Endothelial cell of umbilical vein (primary cell): ENCODE data around the gene MAP6. TPM values are rescaled to one million over a fixed set of nuclear protein-coding genes. Genes with fewer than 3 reads are reported as not detected.

Source experiments
- BruUV-seq: library from RNA; stranded (reverse); fragments of 400-500 nt; replicated peaks from 2 replicates; lab custom pipeline; 2021; lab: Mats Ljungman, UMichigan
- CTCF ChIA-PET: fragments of 300-600, 350-600 bp; sonication (Branson Sonifier 250); formaldehyde crosslinking; loops from one replicate; lab custom pipeline; 2021; ENCODE audit warnings: antibody characterized with exemption, inconsistent platforms; lab: Charles Lee
- POLR2A ChIA-PET: fragments of 300-600, 350-600 bp; sonication (Branson Sonifier 250); formaldehyde crosslinking; loops from one replicate; lab custom pipeline; 2021; ENCODE audit warnings: antibody characterized with exemption, inconsistent platforms; lab: Charles Lee
- DNase-seq: peaks from one replicate; pipeline ENCODE4 v3.0.0-alpha.2; 2011; ENCODE audit warnings: low read depth, low spot score
- FAIRE-seq: peaks from 2 replicates; lab custom pipeline; 2011; peaks lifted over from hg19 to GRCh38; lab: Jason Lieb, UNC
- H2AFZ ChIP-seq: 2 replicates; pipeline ENCODE4 v1.6.0; 2012; ENCODE audit warnings: low read depth, low read length, control low read depth, inconsistent platforms
- H3K27ac ChIP-seq: 2 replicates; pipeline ENCODE4 v1.5.1; 2011; ENCODE audit warnings: low read depth, mild to moderate bottlenecking, control low read depth, low read length, moderate library complexity; ENCODE audit not compliant: insufficient read depth
- H3K27me3 ChIP-seq, 2 experiments: 2 replicates each; pipeline versions ENCODE4 v1.6.0 to v1.6.1; 2011; ENCODE audit warnings: low read length in 2 of 2, mixed read lengths in 1 of 2; ENCODE audit not compliant: control insufficient read depth in 2 of 2, insufficient read depth in 2 of 2
- H3K36me3 ChIP-seq, 2 experiments: 2 replicates in 1 of 2; 3 replicates in 1 of 2; pipeline ENCODE4 v1.5.1; 2011; ENCODE audit warnings: low read length in 2 of 2, mild to moderate bottlenecking in 1 of 2, moderate library complexity in 1 of 2; ENCODE audit not compliant: control insufficient read depth in 2 of 2, insufficient read depth in 2 of 2; ENCODE audit errors: extremely low read depth in 1 of 2
- H3K4me1 ChIP-seq: 3 replicates; pipeline ENCODE4 v1.5.1; 2011; ENCODE audit warnings: mild to moderate bottlenecking, low read length; ENCODE audit not compliant: control insufficient read depth, insufficient read depth; ENCODE audit errors: extremely low read depth
- H3K4me2 ChIP-seq: 2 replicates; pipeline ENCODE4 v1.6.1; 2011; ENCODE audit warnings: low read length, control low read depth, mixed read lengths; ENCODE audit not compliant: insufficient read depth
- H3K4me3 ChIP-seq, 3 experiments: fragments of 200-600 bp in 1 of 3; sonication (generic), shearing (Covaris generic) in 1 of 3; replicated peaks in 1 of 3; 2 replicates each; pipeline ENCODE4 v1.5.1; 2011 to 2016; ENCODE audit warnings: control low read depth in 3 of 3, low read length in 3 of 3, mild to moderate bottlenecking in 2 of 3, inconsistent platforms in 1 of 3, low read depth in 1 of 3, moderate library complexity in 1 of 3; ENCODE audit not compliant: insufficient read depth in 1 of 3
- H3K79me2 ChIP-seq: 2 replicates; pipeline ENCODE4 v1.6.0; 2012; ENCODE audit warnings: low read length, inconsistent platforms; ENCODE audit not compliant: control insufficient read depth, insufficient read depth
- H3K9ac ChIP-seq: replicated peaks from 2 replicates; pipeline ENCODE3; 2011; ENCODE audit warnings: low read length, control low read depth; ENCODE audit not compliant: insufficient read depth; ENCODE audit errors: extremely low read depth
- H3K9me1 ChIP-seq: replicated peaks from 3 replicates; pipeline ENCODE4 v1.6.0; 2011; ENCODE audit warnings: mild to moderate bottlenecking, low read length; ENCODE audit not compliant: control insufficient read depth, insufficient read depth; ENCODE audit errors: extremely low read depth
- H3K9me3 ChIP-seq: replicated peaks from 2 replicates; pipeline ENCODE4 v1.5.1; 2012; ENCODE audit warnings: low read length, inconsistent platforms; ENCODE audit not compliant: control insufficient read depth, insufficient read depth
- H4K20me1 ChIP-seq: replicated peaks from 2 replicates; pipeline ENCODE3; 2011; ENCODE audit warnings: mild to moderate bottlenecking, low read length; ENCODE audit not compliant: control insufficient read depth, insufficient read depth; ENCODE audit errors: extremely low read depth
- MYC ChIP-seq: IDR thresholded peaks from one replicate; pipeline ENCODE4 v1.6.1; 2011; ENCODE audit warnings: mild to moderate bottlenecking, low read depth, low read length
- POLR2AphosphoS5 ChIP-seq: IDR thresholded peaks from 2 replicates; pipeline ENCODE4 v1.6.1; 2012; ENCODE audit warnings: low read depth, mild to moderate bottlenecking, control low read depth, low read length, moderate library complexity; ENCODE audit not compliant: insufficient read depth
- dilution Hi-C: fragments of 300-500 bp; cut with MboI; formaldehyde crosslinking; loops from one replicate; pipeline ENCODE4 v1.15.0; 2019; ENCODE audit warnings: low sequenced_read_pairs; ENCODE audit not compliant: extremely low pct_ligation_motif_present
- intact Hi-C: fragments of 100-400 bp; cut with micrococcal nuclease; formaldehyde crosslinking; loops from one replicate; pipeline ENCODE4 v1.10.0; 2022
- polyA plus RNA-seq, 4 experiments: library from polyadenylated mRNA; depleted of rRNA in 3 of 4; stranded (reverse) in 3 of 4; unstranded in 1 of 4; fragments of >200 nt; gene quantifications; 2 replicates each; pipeline versions ENCODE4 v1.2.1 to v1.2.3, GENCODE V29; 2011 to 2012; ENCODE audit warnings: missing spikeins in 1 of 4
- total RNA-seq: library from RNA; stranded (reverse); gene quantifications from 2 replicates; pipeline ENCODE4 v1.2.3, GENCODE V29; 2021
- TF ChIP-seq, protein P1 (sequence below): IDR thresholded peaks from 2 replicates; pipeline ENCODE4 v1.6.1; 2011; ENCODE audit not compliant: insufficient read depth, insufficient read length
- TF ChIP-seq, protein P2 (sequence below), 2 donors: IDR thresholded peaks; 1 replicate in 1 of 2; 2 replicates in 1 of 2; pipeline ENCODE4 v1.5.1; 2011; ENCODE audit warnings: low read length in 2 of 2, mild to moderate bottlenecking in 2 of 2, moderate library complexity in 2 of 2, control low read depth in 1 of 2, inconsistent platforms in 1 of 2, low read depth in 1 of 2; ENCODE audit not compliant: insufficient read depth in 1 of 2; ENCODE audit errors: extremely low read depth in 1 of 2

The MAP6 gene
- total and polyA plus RNA-seq, 2 donors (not counting 3 experiments of a cell fraction or from before 2014, with no cell fraction given): 0.12 TPM; not detected in 1

DNA sequence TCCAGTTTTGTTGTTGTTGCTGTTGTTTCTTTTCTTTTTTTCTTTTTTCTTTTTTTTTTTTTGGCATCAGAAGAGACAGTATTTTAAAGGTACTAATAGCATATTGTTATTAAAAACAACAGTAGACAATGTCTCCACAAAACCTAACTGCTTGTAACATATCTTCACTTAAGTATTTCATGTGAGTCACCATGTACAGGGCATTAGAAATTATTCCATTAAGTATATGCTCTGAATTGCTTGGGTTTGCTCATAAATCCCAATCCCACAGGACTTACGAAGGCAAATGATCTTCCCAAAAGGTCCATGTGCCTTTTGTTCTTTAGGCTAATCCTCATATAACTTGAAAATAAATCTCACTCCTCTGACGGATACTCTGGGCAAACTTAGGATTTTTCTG lies 35.9 kb downstream of the MAP6 start:
- Histone ChIP-seq H3K27ac (no peak overlapping the region), H3K4me1 (no peaks in the 10 kb centered on the region), H3K4me2 (no peak overlapping the region), H3K9me3 (no peaks in the 10 kb centered on the region), H3K9me1 (no peaks in the 10 kb centered on the region), H3K79me2 (no peaks in the 10 kb centered on the region), H3K36me3 (no peaks in the 10 kb centered on the region), H4K20me1 (no peaks in the 10 kb centered on the region), H3K9ac (no peak overlapping the region), H2AFZ (no peak overlapping the region), H3K27me3 (peaks cover 25 to 42% of the 10 kb centered on the region in 2 experiments), H3K4me3 (no peak overlapping the region)
- no TSS peak for BruUV-seq
- intact Hi-C loops: no loop called here
- POLR2A ChIA-PET: no interaction called here
- FAIRE-seq (no peak), DNase-seq (no peak)
- TF ChIP-seq POLR2AphosphoS5: no peak
- TF ChIP-seq MYC: no peak
- CTCF ChIA-PET: interaction anchor here (0.6 kb wide), 1 partner anchor 10 kb away, joined by 3 read pairs; no protein-coding TSS in a partner anchor
- dilution Hi-C loops: no loop called here

DNA sequence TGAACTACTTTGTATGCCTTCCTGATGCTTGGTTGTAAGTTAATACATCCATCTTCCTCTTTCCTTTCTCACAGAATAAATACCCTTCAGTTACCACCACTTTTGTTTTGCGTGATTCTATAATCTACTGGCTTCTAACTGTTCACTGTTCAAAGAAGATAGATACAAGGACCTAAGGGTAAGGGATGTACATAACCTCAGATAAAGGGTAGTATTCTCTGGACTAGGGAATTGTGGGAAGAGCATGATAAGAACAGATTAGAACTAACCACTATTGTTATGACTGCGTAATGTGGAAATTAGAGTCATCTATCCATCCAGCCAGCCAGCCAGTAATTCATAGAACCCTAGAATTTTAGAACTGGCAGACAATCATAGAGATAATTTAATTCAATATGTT lies 36.4 kb downstream of the MAP6 start:
- POLR2A ChIA-PET: no interaction called here
- DNase-seq (no peak), FAIRE-seq (no peak)
- H3K4me2 ChIP-seq: no peak overlapping the region
- TF ChIP-seq, protein P1, sequence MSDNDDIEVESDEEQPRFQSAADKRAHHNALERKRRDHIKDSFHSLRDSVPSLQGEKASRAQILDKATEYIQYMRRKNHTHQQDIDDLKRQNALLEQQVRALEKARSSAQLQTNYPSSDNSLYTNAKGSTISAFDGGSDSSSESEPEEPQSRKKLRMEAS: no peak
- TF ChIP-seq MYC: no peak
- TF ChIP-seq, protein P2, sequence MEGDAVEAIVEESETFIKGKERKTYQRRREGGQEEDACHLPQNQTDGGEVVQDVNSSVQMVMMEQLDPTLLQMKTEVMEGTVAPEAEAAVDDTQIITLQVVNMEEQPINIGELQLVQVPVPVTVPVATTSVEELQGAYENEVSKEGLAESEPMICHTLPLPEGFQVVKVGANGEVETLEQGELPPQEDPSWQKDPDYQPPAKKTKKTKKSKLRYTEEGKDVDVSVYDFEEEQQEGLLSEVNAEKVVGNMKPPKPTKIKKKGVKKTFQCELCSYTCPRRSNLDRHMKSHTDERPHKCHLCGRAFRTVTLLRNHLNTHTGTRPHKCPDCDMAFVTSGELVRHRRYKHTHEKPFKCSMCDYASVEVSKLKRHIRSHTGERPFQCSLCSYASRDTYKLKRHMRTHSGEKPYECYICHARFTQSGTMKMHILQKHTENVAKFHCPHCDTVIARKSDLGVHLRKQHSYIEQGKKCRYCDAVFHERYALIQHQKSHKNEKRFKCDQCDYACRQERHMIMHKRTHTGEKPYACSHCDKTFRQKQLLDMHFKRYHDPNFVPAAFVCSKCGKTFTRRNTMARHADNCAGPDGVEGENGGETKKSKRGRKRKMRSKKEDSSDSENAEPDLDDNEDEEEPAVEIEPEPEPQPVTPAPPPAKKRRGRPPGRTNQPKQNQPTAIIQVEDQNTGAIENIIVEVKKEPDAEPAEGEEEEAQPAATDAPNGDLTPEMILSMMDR (IDR thresholded peaks at IDR 0.05; ENCODE audit: extremely low read depth in 1 of 2, insufficient read depth in 1 of 2, low read depth in 1 of 2, low read length in 2 of 2): no peak
- H3K9me3 ChIP-seq: no peaks in the 10 kb centered on the region
- CTCF ChIA-PET: interaction anchor here (0.6 kb wide), 1 partner anchor 10 kb away, joined by 3 read pairs; no protein-coding TSS in a partner anchor
- intact Hi-C loops: no loop called here
- H3K9ac ChIP-seq: no peak overlapping the region
- dilution Hi-C loops: no loop called here
- BruUV-seq: no TSS peak
- H3K27me3 ChIP-seq: peaks cover 25 to 41% of the 10 kb centered on the region in 2 experiments
- no peak overlapping the region for H3K27ac ChIP-seq
- H3K4me3 ChIP-seq: no peak overlapping the region
- no peaks in the 10 kb centered on the region for H3K36me3 ChIP-seq
- no peak overlapping the region for H2AFZ ChIP-seq
- no peaks in the 10 kb centered on the region for H3K9me1 ChIP-seq
- H3K4me1 ChIP-seq: no peaks in the 10 kb centered on the region
- H4K20me1 ChIP-seq: no peaks in the 10 kb centered on the region
- H3K79me2 ChIP-seq: no peaks in the 10 kb centered on the region
